B cell (primary cell): ENCODE measurements around the gene USP2. TPM values are rescaled to one million over a fixed set of nuclear protein-coding genes. Genes with fewer than 3 reads are reported as not detected.

Experiments
- ATAC-seq: fragments of 200-7000 bp; cut with Tn5 transposase; one replicate; pipeline ENCODE4 v1.10.0; 2021; ENCODE audit warnings: low read depth, mild to moderate bottlenecking, moderate number of reproducible peaks, moderate library complexity
- CTCF ChIA-PET: fragments of 350-600 bp; sonication (Branson Sonifier 250); formaldehyde crosslinking; loops from one replicate; lab custom pipeline; 2021; ENCODE audit warnings: antibody characterized with exemption, inconsistent platforms; lab: Charles Lee
- POLR2A ChIA-PET: fragments of 350-600 bp; sonication (Branson Sonifier 250); formaldehyde crosslinking; loops from one replicate; lab custom pipeline; 2021; ENCODE audit warnings: antibody characterized with exemption; lab: Charles Lee
- DNase-seq: peaks from one replicate; pipeline ENCODE4 v3.0.0; 2013
- H2AFZ ChIP-seq: 2 replicates; pipeline ENCODE4 v1.6.1; 2012; ENCODE audit warnings: mild to moderate bottlenecking, low read depth, low read length; ENCODE audit not compliant: insufficient read depth, poor library complexity, severe bottlenecking
- H3K27ac ChIP-seq, 2 donors: 1 replicate in 1 of 2; 2 replicates in 1 of 2; pipeline ENCODE4 v1.5.1; 2012 to 2013; ENCODE audit warnings: low read length in 2 of 2, mild to moderate bottlenecking in 2 of 2, moderate library complexity in 1 of 2
- H3K27me3 ChIP-seq, 4 experiments: fragments of 200-600 bp in 1 of 4; sonication (generic) in 1 of 4; replicated peaks in 1 of 4; 1 replicate in 2 of 4; 2 replicates in 2 of 4; pipeline versions ENCODE4 v1.6.1 to v1.7.0; 2013 to 2016; ENCODE audit warnings: low read length in 3 of 4, mild to moderate bottlenecking in 2 of 4, mixed read lengths in 1 of 4, moderate library complexity in 1 of 4; ENCODE audit not compliant: insufficient read depth in 4 of 4, control insufficient read depth in 3 of 4; ENCODE audit errors: control extremely low read depth in 1 of 4
- H3K36me3 ChIP-seq, 2 experiments: replicated peaks in 1 of 2; 1 replicate in 1 of 2; 2 replicates in 1 of 2; pipeline versions ENCODE4 v1.6.1 to v1.7.1; 2013; ENCODE audit warnings: low read length in 1 of 2; ENCODE audit not compliant: insufficient read depth in 2 of 2, control insufficient read depth in 1 of 2; ENCODE audit errors: control extremely low read depth in 1 of 2, extremely low read depth in 1 of 2
- H3K4me1 ChIP-seq, 2 donors: fragments of 200-600 bp in 1 of 2; sonication (generic) in 1 of 2; 1 replicate in 1 of 2; 2 replicates in 1 of 2; pipeline versions ENCODE4 v1.5.1 to v1.6.1; 2013 to 2017; ENCODE audit warnings: low read length in 2 of 2; ENCODE audit not compliant: control insufficient read depth in 2 of 2, insufficient read depth in 2 of 2
- H3K4me2 ChIP-seq: replicated peaks from 2 replicates; pipeline ENCODE3; 2012; ENCODE audit warnings: mild to moderate bottlenecking, low read depth, low read length; ENCODE audit not compliant: poor library complexity, severe bottlenecking
- H3K4me3 ChIP-seq, 5 experiments: fragments of 200-600 bp in 1 of 5; sonication (generic) in 1 of 5; 1 replicate in 3 of 5; 2 replicates in 2 of 5; pipeline versions ENCODE4 v1.5.1 to v1.7.0; 2011 to 2016; ENCODE audit warnings: low read length in 4 of 5, mild to moderate bottlenecking in 4 of 5, low read depth in 2 of 5, control low read depth in 1 of 5, moderate library complexity in 1 of 5; ENCODE audit not compliant: insufficient read depth in 1 of 5; ENCODE audit errors: control extremely low read depth in 1 of 5, extremely low read depth in 1 of 5
- H3K79me2 ChIP-seq: fragments of 200-600 bp; sonication (generic); one replicate; pipeline ENCODE4 v1.6.0; 2016; ENCODE audit warnings: low read length; ENCODE audit not compliant: control insufficient read depth, insufficient read depth
- H3K9ac ChIP-seq: fragments of 200-600 bp; sonication (generic); 2 replicates; pipeline ENCODE4 v1.6.1; 2017; ENCODE audit warnings: mild to moderate bottlenecking, low read length, moderate library complexity
- H3K9me3 ChIP-seq, 3 donors: one replicate each; pipeline versions ENCODE4 v1.6.1 to v1.7.1; 2013; ENCODE audit warnings: low read length in 2 of 3; ENCODE audit not compliant: control insufficient read depth in 2 of 3, insufficient read depth in 1 of 3; ENCODE audit errors: control extremely low read depth in 1 of 3
- H4K20me1 ChIP-seq: 2 replicates; pipeline ENCODE4 v1.6.0; 2012; ENCODE audit warnings: mild to moderate bottlenecking, low read length; ENCODE audit not compliant: insufficient read depth, control insufficient read depth, poor library complexity, severe bottlenecking
- H3K27ac Mint-ChIP-seq: one replicate; pipeline ENCODE4 v1.8.0; 2021; ENCODE audit warnings: mixed read lengths
- H3K27me3 Mint-ChIP-seq: one replicate; pipeline ENCODE4 v1.8.0; 2021; ENCODE audit warnings: mixed read lengths
- H3K4me1 Mint-ChIP-seq: one replicate; pipeline ENCODE4 v1.8.0; 2021; ENCODE audit warnings: mixed read lengths
- H3K4me3 Mint-ChIP-seq: one replicate; pipeline ENCODE4 v1.8.0; 2021; ENCODE audit warnings: mixed read lengths
- H3K9me3 Mint-ChIP-seq: one replicate; pipeline ENCODE4 v1.8.0; 2022; ENCODE audit warnings: mixed read lengths; ENCODE audit not compliant: insufficient read depth
- CTCF ChIP-seq: fragments of 200-600 bp; IDR thresholded peaks from one replicate; pipeline ENCODE4 v1.8.0; 2022; ENCODE audit warnings: antibody characterized with exemption, mild to moderate bottlenecking
- EZH2 ChIP-seq: IDR thresholded peaks from 2 replicates; pipeline ENCODE4 v1.6.1; 2012; ENCODE audit warnings: borderline replicate concordance, low read depth, mild to moderate bottlenecking, moderate library complexity, low read length; ENCODE audit not compliant: insufficient read depth, poor library complexity, severe bottlenecking
- WGBS: methylation state at CpG from one replicate; pipeline ENCODE4 v1.1.5; 2013; ENCODE audit warnings: missing lambda C conversion rate; ENCODE audit not compliant: insufficient coverage; 5-methylcytosine and 5-hydroxymethylcytosine counted together
- intact Hi-C: fragments of 100-400 bp; cut with micrococcal nuclease; formaldehyde crosslinking; loops from one replicate; pipeline ENCODE4 v1.10.0; 2022
- polyA plus RNA-seq: library from polyadenylated mRNA; depleted of rRNA; stranded (reverse); fragments of >200 nt; gene quantifications from 2 replicates; pipeline ENCODE4 v1.2.3, GENCODE V29; 2012
- total RNA-seq, 2 donors: library from RNA; stranded (reverse); fragments of 120-200 nt in 1 of 2; gene quantifications; 1 replicate in 1 of 2; 2 replicates in 1 of 2; pipeline versions ENCODE4 v1.2.3 to v1.2.4, GENCODE V29; 2013 to 2022

Gene USP2
- total and polyA plus RNA-seq, 2 donors (not counting 1 experiment from before 2014, with no cell fraction given), result 0.09 TPM; not detected in 1

- no peak overlapping the region for H3K27ac ChIP-seq
- 90% methylated on average over 8 of the region's 8 CpGs for WGBS
- H3K4me2 ChIP-seq, result no peak overlapping the region
- ChIA-PET POLR2A (no interaction called here), CTCF (no interaction called here)
- no peaks in the 10 kb centered on the region for H3K36me3 ChIP-seq
- Mint-ChIP-seq H3K4me3 (no peak overlapping the region), H3K4me1 (peaks cover 3% of the 10 kb centered on the region), H3K27ac (no peak overlapping the region), H3K9me3 (peaks cover 11% of the 10 kb centered on the region), H3K27me3 (peaks cover 36% of the 10 kb centered on the region)
- no peaks in the 10 kb centered on the region for H3K79me2 ChIP-seq
- H2AFZ ChIP-seq, result no peak overlapping the region
- TF ChIP-seq EZH2 (no peak), CTCF (no peak)
- peaks cover 4 to 13% (median 8%) of the 10 kb centered on the region in 3 donors for H3K9me3 ChIP-seq
- DNase-seq (no peak), ATAC-seq (no peak)
- intact Hi-C loops, result no loop called here
- H3K27me3 ChIP-seq, result peaks cover 0 to 6% (median 1%) of the 10 kb centered on the region in 4 experiments
- no peaks in the 10 kb centered on the region for H4K20me1 ChIP-seq
- no peak overlapping the region for H3K4me3 ChIP-seq
- no peaks in the 10 kb centered on the region for H3K4me1 ChIP-seq
- H3K9ac ChIP-seq, result no peak overlapping the region
Observed at GRCh38 chr11:119402470-119402869, 21.0 kb upstream of the USP2 start.

GRCh38 chr11:119400860-119401259 is 19.4 kb upstream of the USP2 start:
- no peak overlapping the region for H2AFZ ChIP-seq
- H4K20me1 ChIP-seq, result no peaks in the 10 kb centered on the region
- Mint-ChIP-seq H3K27me3 (peaks cover 44% of the 10 kb centered on the region), H3K9me3 (peaks cover 11% of the 10 kb centered on the region), H3K4me3 (no peak overlapping the region), H3K4me1 (no peaks in the 10 kb centered on the region), H3K27ac (no peak overlapping the region)
- TF ChIP-seq EZH2, result no peak
- TF ChIP-seq CTCF, result no peak
- H3K9me3 ChIP-seq, result peaks cover 6 to 13% (median 8%) of the 10 kb centered on the region in 3 donors
- no peaks in the 10 kb centered on the region for H3K36me3 ChIP-seq
- H3K27me3 ChIP-seq, result peaks cover 0 to 13% (median 5%) of the 10 kb centered on the region in 4 experiments
- H3K79me2 ChIP-seq, result no peaks in the 10 kb centered on the region
- ATAC-seq (no peak), DNase-seq (no peak)
- POLR2A ChIA-PET, result no interaction called here
- H3K4me2 ChIP-seq, result no peak overlapping the region
- intact Hi-C loops, result no loop called here
- no peaks in the 10 kb centered on the region for H3K4me1 ChIP-seq
- H3K9ac ChIP-seq, result no peak overlapping the region
- CTCF ChIA-PET, result interaction anchor here (1.5 kb wide), 1 partner anchor 45 kb away, joined by 5 read pairs; no protein-coding TSS in a partner anchor
- H3K4me3 ChIP-seq, result no peak overlapping the region
- H3K27ac ChIP-seq, result no peak overlapping the region
